WTC11 (cell line): ENCODE measurements around the gene DLL1. TPM values are rescaled to one million over a fixed set of nuclear protein-coding genes. Genes with fewer than 3 reads are reported as not detected.

Experiments used
- ATAC-seq: fragments of 200-7000 bp; cut with Tn5 transposase; 2 replicates; pipeline ENCODE4 v1.10.0; 2021; ENCODE audit warnings: mild to moderate bottlenecking, moderate library complexity
- CTCF ChIA-PET: fragments of 300-600 bp; sonication (Branson Sonifier 250); formaldehyde crosslinking; loops from one replicate; lab custom pipeline; 2021; ENCODE audit warnings: antibody characterized with exemption; lab: Charles Lee
- POLR2A ChIA-PET: fragments of 350-600 bp; sonication (Branson Sonifier 250); formaldehyde crosslinking; loops from one replicate; lab custom pipeline; 2021; ENCODE audit warnings: antibody characterized with exemption; lab: Charles Lee
- DNase-seq: peaks from one replicate; pipeline ENCODE4 v3.0.0; 2021; ENCODE audit warnings: low spot score
- H3K27ac Mint-ChIP-seq: 2 replicates; pipeline ENCODE4 v1.8.0; 2021; ENCODE audit warnings: mixed read lengths
- H3K27me3 Mint-ChIP-seq: 2 replicates; pipeline ENCODE4 v1.8.0; 2021; ENCODE audit warnings: low read depth, mild to moderate bottlenecking, moderate library complexity, mixed read lengths
- H3K36me3 Mint-ChIP-seq: 2 replicates; pipeline ENCODE4 v1.8.0; 2021; ENCODE audit warnings: mixed read lengths
- H3K4me1 Mint-ChIP-seq: 2 replicates; pipeline ENCODE4 v1.8.0; 2022; ENCODE audit warnings: mixed read lengths
- H3K4me3 Mint-ChIP-seq: 2 replicates; pipeline ENCODE4 v1.8.0; 2021; ENCODE audit warnings: mild to moderate bottlenecking, moderate library complexity, mixed read lengths
- H3K9me3 Mint-ChIP-seq: 2 replicates; pipeline ENCODE4 v1.8.0; 2021; ENCODE audit warnings: mixed read lengths
- ARID4B ChIP-seq: sonication (generic); formaldehyde crosslinking; IDR thresholded peaks from 2 replicates; pipeline ENCODE4 v1.8.0; 2023; ENCODE audit warnings: missing genetic modification reagents, mild to moderate bottlenecking, borderline replicate concordance
- ATF2 ChIP-seq: sonication (generic); formaldehyde crosslinking; IDR thresholded peaks from 2 replicates; pipeline ENCODE4 v1.8.1; 2022; ENCODE audit warnings: low read depth, missing genetic modification reagents, borderline replicate concordance
- ATF3 ChIP-seq: sonication (generic); formaldehyde crosslinking; conservative IDR thresholded peaks from 2 replicates; pipeline ENCODE4 v1.8.1; 2022; ENCODE audit warnings: mild to moderate bottlenecking, missing genetic modification reagents
- E2F5 ChIP-seq: sonication (generic); formaldehyde crosslinking; IDR thresholded peaks from 2 replicates; pipeline ENCODE4 v1.8.1; 2022; ENCODE audit warnings: mild to moderate bottlenecking, moderate library complexity, missing genetic modification reagents
- EMX1 ChIP-seq: fragments of 250-450 bp; sonication (Bioruptor Pico); IDR thresholded peaks from 2 replicates; pipeline ENCODE4 v1.8.0; 2021; ENCODE audit warnings: mild to moderate bottlenecking
- FOXK1 ChIP-seq: sonication (generic); formaldehyde crosslinking; IDR thresholded peaks from 2 replicates; pipeline ENCODE4 v1.8.0; 2022; ENCODE audit warnings: mild to moderate bottlenecking, moderate library complexity, missing genetic modification reagents
- GABPB1 ChIP-seq: sonication (generic); formaldehyde crosslinking; IDR thresholded peaks from 2 replicates; pipeline ENCODE4 v1.8.1; 2023; ENCODE audit warnings: mild to moderate bottlenecking, missing genetic modification reagents
- HMGA2 ChIP-seq: fragments of 250-450 bp; sonication (Bioruptor Pico); IDR thresholded peaks from 2 replicates; pipeline ENCODE4 v1.4.0; 2021; ENCODE audit warnings: mild to moderate bottlenecking, moderate library complexity
- JAZF1 ChIP-seq: fragments of 250-450 bp; sonication (Bioruptor Pico); IDR thresholded peaks from 2 replicates; pipeline ENCODE4 v1.9.0; 2021; ENCODE audit warnings: moderate library complexity, mild to moderate bottlenecking, inconsistent platforms
- KAT7 ChIP-seq: sonication (generic); formaldehyde crosslinking; IDR thresholded peaks from 2 replicates; pipeline ENCODE4 v1.8.1; 2023; ENCODE audit warnings: missing genetic modification reagents, mild to moderate bottlenecking, borderline replicate concordance
- MXD4 ChIP-seq: fragments of 250-450 bp; sonication (Bioruptor Pico); IDR thresholded peaks from 2 replicates; pipeline ENCODE4 v1.8.0; 2021; ENCODE audit warnings: mild to moderate bottlenecking, moderate library complexity, borderline replicate concordance
- SOX15 ChIP-seq: fragments of 250-450 bp; sonication (Bioruptor Pico); IDR thresholded peaks from 2 replicates; pipeline ENCODE4 v1.9.0; 2021; ENCODE audit warnings: mild to moderate bottlenecking
- SP1 ChIP-seq: sonication (generic); formaldehyde crosslinking; conservative IDR thresholded peaks from 2 replicates; pipeline ENCODE4 v1.8.1; 2022; ENCODE audit warnings: missing genetic modification reagents
- TEAD1 ChIP-seq: sonication (generic); formaldehyde crosslinking; IDR thresholded peaks from 2 replicates; pipeline ENCODE4 v1.8.0; 2022; ENCODE audit warnings: mild to moderate bottlenecking, missing genetic modification reagents
- TP53 ChIP-seq: sonication (generic); formaldehyde crosslinking; IDR thresholded peaks from 2 replicates; pipeline ENCODE4 v1.8.1; 2023; ENCODE audit warnings: mild to moderate bottlenecking, missing genetic modification reagents
- USF1 ChIP-seq: sonication (generic); formaldehyde crosslinking; IDR thresholded peaks from 2 replicates; pipeline ENCODE4 v1.8.0; 2022; ENCODE audit warnings: mild to moderate bottlenecking, missing genetic modification reagents
- ZBTB21 ChIP-seq: sonication (generic); formaldehyde crosslinking; IDR thresholded peaks from 2 replicates; pipeline ENCODE4 v1.8.1; 2023; ENCODE audit warnings: mild to moderate bottlenecking, missing genetic modification reagents, borderline replicate concordance
- ZNF263 ChIP-seq: sonication (generic); formaldehyde crosslinking; IDR thresholded peaks from 2 replicates; pipeline ENCODE4 v1.8.1; 2022; ENCODE audit warnings: low read depth, mild to moderate bottlenecking, moderate library complexity, missing genetic modification reagents
- ZNF396 ChIP-seq: fragments of 250-450 bp; sonication (Bioruptor Pico); IDR thresholded peaks from 2 replicates; pipeline ENCODE4 v1.8.0; 2021; ENCODE audit warnings: mild to moderate bottlenecking, moderate library complexity, borderline replicate concordance
- ZNF425 ChIP-seq: fragments of 250-450 bp; sonication (Bioruptor Pico); conservative IDR thresholded peaks from 2 replicates; pipeline ENCODE4 v1.9.0; 2021; ENCODE audit warnings: mild to moderate bottlenecking
- total RNA-seq: library from RNA; stranded (reverse); gene quantifications from 3 replicates; pipeline ENCODE4 v1.2.3, GENCODE V29; 2021

Gene DLL1
- total RNA-seq, 1 experiment from 2014 or later = 25.3 TPM

GRCh38 chr6:170243791-170244291, 47.0 kb downstream of the DLL1 start:
- POLR2A ChIA-PET = no interaction called here
- TF ChIP-seq ZNF263 (CRISPR knock-in tag) = 0 out of 2 replicates have a peak, but pooled peaks have one; percentile 55
- TF ChIP-seq HMGA2 (CRISPR knock-in tag) = no peak
- TF ChIP-seq, all 79 proteins: peak for 1
- Mint-ChIP-seq H3K4me1 (peaks cover 23% of the 10 kb centered on the region), H3K27ac (no peak overlapping the region), H3K4me3 (no peak overlapping the region), H3K27me3 (peaks cover 5% of the 10 kb centered on the region; the same call in 1 of the 2 replicates), H3K36me3 (no peaks in the 10 kb centered on the region), H3K9me3 (no peaks in the 10 kb centered on the region)
- DNase-seq = no peak
- CTCF ChIA-PET = interaction anchor here (1.0 kb wide), 2 partner anchors 412 kb away, joined by 3 read pairs; no protein-coding TSS in a partner anchor
- ATAC-seq = peak; percentile 30

GRCh38 chr6:170243386-170243785, 47.5 kb downstream of the DLL1 start:
- Mint-ChIP-seq H3K9me3 (no peaks in the 10 kb centered on the region), H3K27ac (peak overlapping the region; percentile 71; the same call in 1 of the 2 replicates), H3K36me3 (no peaks in the 10 kb centered on the region), H3K4me3 (no peak overlapping the region), H3K27me3 (peaks cover 3% of the 10 kb centered on the region; the same call in 1 of the 2 replicates), H3K4me1 (peaks cover 20% of the 10 kb centered on the region)
- DNase-seq = no peak
- ChIA-PET POLR2A (no interaction called here), CTCF (interaction anchor here (1.0 kb wide), 1 partner anchor 412 kb away, joined by 3 read pairs; no protein-coding TSS in a partner anchor)
- TF ChIP-seq JAZF1 (CRISPR knock-in tag) (no peak), SP1 (CRISPR knock-in tag) (no peak), USF1 (CRISPR knock-in tag) (no peak), SOX15 (no peak), FOXK1 (CRISPR knock-in tag) (no peak), TP53 (CRISPR knock-in tag) (no peak), HMGA2 (CRISPR knock-in tag) (no peak), TEAD1 (no peak), MXD4 (CRISPR knock-in tag) (no peak), ZNF425 (no peak), GABPB1 (no peak), ATF3 (CRISPR knock-in tag) (no peak), ZNF396 (CRISPR knock-in tag) (no peak), ZBTB21 (CRISPR knock-in tag) (no peak), ATF2 (CRISPR knock-in tag) (no peak), ARID4B (CRISPR knock-in tag) (no peak), EMX1 (no peak), KAT7 (CRISPR knock-in tag) (no peak), E2F5 (CRISPR knock-in tag) (no peak)
- ATAC-seq = no peak
